Measurements from ENCODE around the gene NUBP2. TPM values are rescaled to one million over a fixed set of nuclear protein-coding genes. Genes with fewer than 3 reads are reported as not detected.
A peak's percentile ranks its signal among the peaks of the same experiment; 100 is the strongest.

Gene NUBP2
- total and polyA plus RNA-seq, 10 of the 15 experiments (the other 5 are each of a cell fraction or from before 2014, with no cell fraction given) = 1.9 to 129 (median 51.7) TPM

GRCh38 chr16:1832838-1833454 is 50.2 kb downstream of the NUBP2 start:
- POLR2A ChIA-PET = no interaction called here
- no peaks in the 10 kb centered on the region for H3K36me3 ChIP-seq (ENCODE audit: control insufficient read depth in 2 of 2, insufficient read depth in 2 of 2, low read length in 1 of 2)
- CTCF ChIA-PET = no interaction called here
- in situ Hi-C loops (cut with MboI) = no loop called here
- H2AFZ ChIP-seq (ENCODE audit: control insufficient read depth, low read depth, low read length) = no peak overlapping the region
- peaks cover 8% of the 10 kb centered on the region for H3K79me2 ChIP-seq (ENCODE audit: control insufficient read depth, insufficient read depth, low read length)
- no peak overlapping the region for H3K27ac ChIP-seq (ENCODE audit: control insufficient read depth, insufficient read depth)
- intact Hi-C loops (cut with micrococcal nuclease; ENCODE audit: unreplicated experiment) = no loop called here
- no peak for TF ChIP-seq MYB (IDR thresholded peaks at IDR 0.05; ENCODE audit: borderline replicate concordance, low read depth, low read length)
- TF ChIP-seq, protein P1, sequence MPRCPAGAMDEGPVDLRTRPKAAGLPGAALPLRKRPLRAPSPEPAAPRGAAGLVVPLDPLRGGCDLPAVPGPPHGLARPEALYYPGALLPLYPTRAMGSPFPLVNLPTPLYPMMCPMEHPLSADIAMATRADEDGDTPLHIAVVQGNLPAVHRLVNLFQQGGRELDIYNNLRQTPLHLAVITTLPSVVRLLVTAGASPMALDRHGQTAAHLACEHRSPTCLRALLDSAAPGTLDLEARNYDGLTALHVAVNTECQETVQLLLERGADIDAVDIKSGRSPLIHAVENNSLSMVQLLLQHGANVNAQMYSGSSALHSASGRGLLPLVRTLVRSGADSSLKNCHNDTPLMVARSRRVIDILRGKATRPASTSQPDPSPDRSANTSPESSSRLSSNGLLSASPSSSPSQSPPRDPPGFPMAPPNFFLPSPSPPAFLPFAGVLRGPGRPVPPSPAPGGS (IDR thresholded peaks at IDR 0.05; ENCODE audit: borderline replicate concordance, insufficient read depth, low read depth, low read length, poor library complexity, severe bottlenecking) = peak; percentile 29
- DNase-seq (ENCODE audit: low read depth, low spot score) (no peak), FAIRE-seq (no peak), ATAC-seq (no peak)
- WGBS (ENCODE audit: insufficient coverage, insufficient replicate concordance, low lambda C conversion rate, missing lambda C conversion rate) = 38% methylated on average over 9 of the region's 9 CpGs
- RAD21 ChIA-PET (ENCODE audit: unreplicated experiment) = no interaction called here
- H3K4me2 ChIP-seq (ENCODE audit: control insufficient read depth, insufficient read depth) = no peak overlapping the region
- no TSS peak for BruUV-seq (replicated peaks)
- H3K9ac ChIP-seq (ENCODE audit: control insufficient read depth, insufficient read depth, low read length) = no peak overlapping the region
- no peaks in the 10 kb centered on the region for H3K9me3 ChIP-seq (replicated peaks; ENCODE audit: control insufficient read depth, insufficient read depth, low read length)
- peaks cover 4% of the 10 kb centered on the region; the same call in 1 of the 2 replicates for H3K4me1 ChIP-seq (ENCODE audit: control insufficient read depth, insufficient read depth, low read length)
- H3K4me3 ChIP-seq = no peak overlapping the region
- SMC1A ChIA-PET (ENCODE audit: uncharacterized antibody, unreplicated experiment) = no interaction called here
- no peaks in the 10 kb centered on the region for H4K20me1 ChIP-seq (ENCODE audit: control insufficient read depth, insufficient read depth)
- H3K27me3 ChIP-seq (replicated peaks in 1 of 2; ENCODE audit: control insufficient read depth in 2 of 2, insufficient read depth in 2 of 2, low read length in 1 of 2) = no peaks in the 10 kb centered on the region

DNA sequence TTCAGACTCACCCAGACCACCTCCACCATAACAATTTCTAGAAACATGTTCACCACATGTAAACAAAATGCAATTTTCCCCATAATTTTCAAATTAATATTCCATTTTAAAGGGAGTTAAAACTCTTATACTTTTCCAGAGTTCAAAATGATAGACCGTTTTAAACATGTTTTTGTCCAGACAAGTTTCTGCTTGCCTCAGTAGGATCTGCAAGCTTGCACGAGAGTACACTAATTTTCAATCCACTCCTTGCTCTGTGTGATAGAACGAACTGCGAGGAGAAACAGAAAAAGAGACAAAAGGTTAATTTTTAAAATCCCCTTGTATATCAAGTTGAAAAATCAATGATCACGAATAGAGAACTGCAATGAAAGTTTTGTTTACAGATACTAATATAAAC is 51.3 kb downstream of the NUBP2 start:
- POLR2A ChIA-PET = no interaction called here
- 72% methylated on average over 5 of the region's 5 CpGs for WGBS (ENCODE audit: insufficient coverage, insufficient replicate concordance, low lambda C conversion rate, missing lambda C conversion rate)

More for the DNA sequence above, 51.3 kb downstream of the NUBP2 start:
- ChIA-PET SMC1A (ENCODE audit: uncharacterized antibody, unreplicated experiment) (no interaction called here), CTCF (no interaction called here), RAD21 (ENCODE audit: unreplicated experiment) (no interaction called here)
- Histone ChIP-seq H3K4me2 (ENCODE audit: control insufficient read depth, insufficient read depth) (no peak overlapping the region), H3K79me2 (ENCODE audit: control insufficient read depth, insufficient read depth, low read length) (no peaks in the 10 kb centered on the region), H3K9me3 (replicated peaks; ENCODE audit: control insufficient read depth, insufficient read depth, low read length) (no peaks in the 10 kb centered on the region), H3K9ac (ENCODE audit: control insufficient read depth, insufficient read depth, low read length) (no peak overlapping the region), H3K4me3 (no peak overlapping the region), H3K36me3 (ENCODE audit: control insufficient read depth in 2 of 2, insufficient read depth in 2 of 2, low read length in 1 of 2) (no peaks in the 10 kb centered on the region), H3K27ac (ENCODE audit: control insufficient read depth, insufficient read depth) (no peak overlapping the region), H3K27me3 (replicated peaks in 1 of 2; ENCODE audit: control insufficient read depth in 2 of 2, insufficient read depth in 2 of 2, low read length in 1 of 2) (no peaks in the 10 kb centered on the region), H3K4me1 (ENCODE audit: control insufficient read depth, insufficient read depth, low read length) (peaks cover 2% of the 10 kb centered on the region; the same call in 1 of the 2 replicates), H2AFZ (ENCODE audit: control insufficient read depth, low read depth, low read length) (no peak overlapping the region), H4K20me1 (ENCODE audit: control insufficient read depth, insufficient read depth) (no peaks in the 10 kb centered on the region)
- intact Hi-C loops (cut with micrococcal nuclease; ENCODE audit: unreplicated experiment) = no loop called here
- FAIRE-seq (no peak), DNase-seq (ENCODE audit: low read depth, low spot score) (no peak), ATAC-seq (no peak)
- BruUV-seq (replicated peaks) = no TSS peak
- no peak for TF ChIP-seq GATAD2B (conservative IDR thresholded peaks at IDR 0.05; ENCODE audit: low read depth)
- TF ChIP-seq NFXL1 (IDR thresholded peaks at IDR 0.05; ENCODE audit: borderline replicate concordance) = no peak
- no peak for TF ChIP-seq PKNOX1 (IDR thresholded peaks at IDR 0.05)
- in situ Hi-C loops (cut with MboI) = no loop called here

Small RNA genes lying within 50 kb of the gene (microRNA-seq; reads per million reads assigned to microRNA genes)
- gene MIR3177 = 2.1 reads per million, percentile 6 among the genes with 10 or more reads in this experiment

Small RNA genes lying within 50 kb of the gene (small RNA-seq; reads per million reads assigned to genes)
- 2.0 reads per million, percentile 61 among the genes with 10 or more reads in this experiment for gene MIR3177

Other genes with a start within 250 kb of the NUBP2 start
Only the 7 nearest of the 26 such genes appear.
- gene NME3, start 11.4 kb upstream of the NUBP2 start, total RNA-seq (2014; rRNA removed) = 49.8 and 55.5 TPM in 2 replicates
- gene NME3, start 11.4 kb upstream of the NUBP2 start, total RNA-seq (2014; rRNA removed; fragmentation: Illumina TruSeq; extraction: Trizol) = 4.3 and 5.2 TPM in 2 replicates
- gene NME3, start 11.4 kb upstream of the NUBP2 start, total RNA-seq (2021) = 46.7 and 47.7 TPM in 2 replicates
- gene NME3, start 11.4 kb upstream of the NUBP2 start, polyA plus RNA-seq (2011; rRNA removed) = 5.1 and 13.6 TPM in 2 replicates
- 0.81 TPM in 1 of 2 replicates, not detected in the other for gene NME3, start 11.4 kb upstream of the NUBP2 start, polyA plus RNA-seq (2014; fragmentation: Illumina TruSeq; extraction: Trizol)
- 1 to 10 TPM in 1 of 2 experiments, under 1 TPM in 1; 0.61 to 4.6 TPM for gene NME3, start 11.4 kb upstream of the NUBP2 start, polyA plus RNA-seq (2014; fragmentation: Nextera tagmentation; extraction: Ambion mirVana)
- 51.7 and 63.4 TPM in 2 replicates for gene NME3, start 11.4 kb upstream of the NUBP2 start, polyA plus RNA-seq (2014; rRNA removed)
- gene NME3, start 11.4 kb upstream of the NUBP2 start, polyA plus RNA-seq (2016; fragmentation: Nextera tagmentation; extraction: Ambion mirVana) = 10 to 100 TPM; 39.5 to 41.1 TPM
- 6.2 and 9.5 TPM in 2 replicates for gene EME2, start 10.2 kb upstream of the NUBP2 start, total RNA-seq (2014; rRNA removed)
- 1.4 and 2.1 TPM in 2 replicates for gene EME2, start 10.2 kb upstream of the NUBP2 start, total RNA-seq (2014; rRNA removed; fragmentation: Illumina TruSeq; extraction: Trizol)
- gene EME2, start 10.2 kb upstream of the NUBP2 start, total RNA-seq (2021) = 15.8 and 16.9 TPM in 2 replicates
- 2.8 and 4.7 TPM in 2 replicates for gene EME2, start 10.2 kb upstream of the NUBP2 start, polyA plus RNA-seq (2011; rRNA removed)
- gene EME2, start 10.2 kb upstream of the NUBP2 start, polyA plus RNA-seq (2014; fragmentation: Illumina TruSeq; extraction: Trizol) = 0.79 and 2.1 TPM in 2 replicates
- under 1 TPM; 0.29 to 0.80 TPM for gene EME2, start 10.2 kb upstream of the NUBP2 start, polyA plus RNA-seq (2014; fragmentation: Nextera tagmentation; extraction: Ambion mirVana)
- gene EME2, start 10.2 kb upstream of the NUBP2 start, polyA plus RNA-seq (2014; rRNA removed) = 13.3 and 16.2 TPM in 2 replicates
- gene EME2, start 10.2 kb upstream of the NUBP2 start, polyA plus RNA-seq (2016; fragmentation: Nextera tagmentation; extraction: Ambion mirVana) = 1 to 10 TPM; 3.4 to 4.7 TPM
- gene MRPS34, start 9.8 kb upstream of the NUBP2 start, total RNA-seq (2014; rRNA removed) = 144 and 185 TPM in 2 replicates
- gene MRPS34, start 9.8 kb upstream of the NUBP2 start, total RNA-seq (2014; rRNA removed; fragmentation: Illumina TruSeq; extraction: Trizol) = 92.3 and 109 TPM in 2 replicates
- 184 and 190 TPM in 2 replicates for gene MRPS34, start 9.8 kb upstream of the NUBP2 start, total RNA-seq (2021)
- gene MRPS34, start 9.8 kb upstream of the NUBP2 start, polyA plus RNA-seq (2011; rRNA removed) = 62.8 and 99.3 TPM in 2 replicates
- 18.2 and 56.0 TPM in 2 replicates for gene MRPS34, start 9.8 kb upstream of the NUBP2 start, polyA plus RNA-seq (2014; fragmentation: Illumina TruSeq; extraction: Trizol)
- 10 to 100 TPM in 1 of 2 experiments, 1 to 10 TPM in 1; 3.6 to 17.9 TPM for gene MRPS34, start 9.8 kb upstream of the NUBP2 start, polyA plus RNA-seq (2014; fragmentation: Nextera tagmentation; extraction: Ambion mirVana)
- gene MRPS34, start 9.8 kb upstream of the NUBP2 start, polyA plus RNA-seq (2014; rRNA removed) = 189 and 209 TPM in 2 replicates
- 100 to 1,000 TPM; 265 to 285 TPM for gene MRPS34, start 9.8 kb upstream of the NUBP2 start, polyA plus RNA-seq (2016; fragmentation: Nextera tagmentation; extraction: Ambion mirVana)
- 22.2 and 26.2 TPM in 2 replicates for gene SPSB3, start 389 bp upstream of the NUBP2 start, total RNA-seq (2014; rRNA removed)
- gene SPSB3, start 389 bp upstream of the NUBP2 start, total RNA-seq (2014; rRNA removed; fragmentation: Illumina TruSeq; extraction: Trizol) = 4.4 and 5.5 TPM in 2 replicates
- 18.3 and 18.5 TPM in 2 replicates for gene SPSB3, start 389 bp upstream of the NUBP2 start, total RNA-seq (2021)
- 4.7 and 9.7 TPM in 2 replicates for gene SPSB3, start 389 bp upstream of the NUBP2 start, polyA plus RNA-seq (2011; rRNA removed)
- gene SPSB3, start 389 bp upstream of the NUBP2 start, polyA plus RNA-seq (2014; fragmentation: Illumina TruSeq; extraction: Trizol) = 0.97 and 2.8 TPM in 2 replicates
- gene SPSB3, start 389 bp upstream of the NUBP2 start, polyA plus RNA-seq (2014; fragmentation: Nextera tagmentation; extraction: Ambion mirVana) = 1 to 10 TPM in 1 of 2 experiments, under 1 TPM in 1; 0.31 to 1.5 TPM
- gene SPSB3, start 389 bp upstream of the NUBP2 start, polyA plus RNA-seq (2014; rRNA removed) = 26.9 and 32.4 TPM in 2 replicates
- gene SPSB3, start 389 bp upstream of the NUBP2 start, polyA plus RNA-seq (2016; fragmentation: Nextera tagmentation; extraction: Ambion mirVana) = 10 to 100 TPM; 25.3 to 26.1 TPM
- gene IGFALS, start 10.7 kb downstream of the NUBP2 start, total RNA-seq (2014; rRNA removed) = 0.11 TPM in 1 of 2 replicates, not detected in the other
- gene IGFALS, start 10.7 kb downstream of the NUBP2 start, total RNA-seq (2014; rRNA removed; fragmentation: Illumina TruSeq; extraction: Trizol) = not detected in 2 replicates
- not detected in 2 replicates for gene IGFALS, start 10.7 kb downstream of the NUBP2 start, total RNA-seq (2021)
- not detected in 2 replicates for gene IGFALS, start 10.7 kb downstream of the NUBP2 start, polyA plus RNA-seq (2011; rRNA removed)
- gene IGFALS, start 10.7 kb downstream of the NUBP2 start, polyA plus RNA-seq (2014; fragmentation: Illumina TruSeq; extraction: Trizol) = not detected in 2 replicates
- gene IGFALS, start 10.7 kb downstream of the NUBP2 start, polyA plus RNA-seq (2014; fragmentation: Nextera tagmentation; extraction: Ambion mirVana) = not detected
- gene IGFALS, start 10.7 kb downstream of the NUBP2 start, polyA plus RNA-seq (2014; rRNA removed) = 0.04 TPM in 1 of 2 replicates, not detected in the other
- gene IGFALS, start 10.7 kb downstream of the NUBP2 start, polyA plus RNA-seq (2016; fragmentation: Nextera tagmentation; extraction: Ambion mirVana) = not detected
- gene HAGH, start 43.9 kb downstream of the NUBP2 start, total RNA-seq (2014; rRNA removed) = 31.5 and 37.5 TPM in 2 replicates
- 18.9 and 22.6 TPM in 2 replicates for gene HAGH, start 43.9 kb downstream of the NUBP2 start, total RNA-seq (2014; rRNA removed; fragmentation: Illumina TruSeq; extraction: Trizol)
- gene HAGH, start 43.9 kb downstream of the NUBP2 start, total RNA-seq (2021) = 24.9 and 26.2 TPM in 2 replicates
- gene HAGH, start 43.9 kb downstream of the NUBP2 start, polyA plus RNA-seq (2011; rRNA removed) = 6.4 and 12.1 TPM in 2 replicates
- gene HAGH, start 43.9 kb downstream of the NUBP2 start, polyA plus RNA-seq (2014; fragmentation: Illumina TruSeq; extraction: Trizol) = 7.8 and 19.9 TPM in 2 replicates
- gene HAGH, start 43.9 kb downstream of the NUBP2 start, polyA plus RNA-seq (2014; fragmentation: Nextera tagmentation; extraction: Ambion mirVana) = 1 to 10 TPM; 2.0 to 2.3 TPM
- 47.3 and 50.1 TPM in 2 replicates for gene HAGH, start 43.9 kb downstream of the NUBP2 start, polyA plus RNA-seq (2014; rRNA removed)
- 10 to 100 TPM; 37.8 to 43.3 TPM for gene HAGH, start 43.9 kb downstream of the NUBP2 start, polyA plus RNA-seq (2016; fragmentation: Nextera tagmentation; extraction: Ambion mirVana)
- gene FAHD1, start 44.2 kb downstream of the NUBP2 start, total RNA-seq (2014; rRNA removed) = 36.1 and 43.0 TPM in 2 replicates
- gene FAHD1, start 44.2 kb downstream of the NUBP2 start, total RNA-seq (2014; rRNA removed; fragmentation: Illumina TruSeq; extraction: Trizol) = 15.1 and 15.8 TPM in 2 replicates
- gene FAHD1, start 44.2 kb downstream of the NUBP2 start, total RNA-seq (2021) = 18.5 and 23.4 TPM in 2 replicates
- gene FAHD1, start 44.2 kb downstream of the NUBP2 start, polyA plus RNA-seq (2011; rRNA removed) = 16.4 and 19.1 TPM in 2 replicates
- gene FAHD1, start 44.2 kb downstream of the NUBP2 start, polyA plus RNA-seq (2014; fragmentation: Illumina TruSeq; extraction: Trizol) = 13.2 and 13.3 TPM in 2 replicates
- 1 to 10 TPM; 4.3 to 10.0 TPM for gene FAHD1, start 44.2 kb downstream of the NUBP2 start, polyA plus RNA-seq (2014; fragmentation: Nextera tagmentation; extraction: Ambion mirVana)
- 35.0 and 41.8 TPM in 2 replicates for gene FAHD1, start 44.2 kb downstream of the NUBP2 start, polyA plus RNA-seq (2014; rRNA removed)
- gene FAHD1, start 44.2 kb downstream of the NUBP2 start, polyA plus RNA-seq (2016; fragmentation: Nextera tagmentation; extraction: Ambion mirVana) = 10 to 100 TPM; 29.8 to 32.8 TPM